ENCODE measurements around the gene ART5. TPM values are rescaled to one million over a fixed set of nuclear protein-coding genes. Genes with fewer than 3 reads are reported as not detected.

ART5 gene
- total and polyA plus RNA-seq, 2 donors (not counting 1 experiment from before 2014, with no cell fraction given): 0.50 TPM; not detected in 1

DNA sequence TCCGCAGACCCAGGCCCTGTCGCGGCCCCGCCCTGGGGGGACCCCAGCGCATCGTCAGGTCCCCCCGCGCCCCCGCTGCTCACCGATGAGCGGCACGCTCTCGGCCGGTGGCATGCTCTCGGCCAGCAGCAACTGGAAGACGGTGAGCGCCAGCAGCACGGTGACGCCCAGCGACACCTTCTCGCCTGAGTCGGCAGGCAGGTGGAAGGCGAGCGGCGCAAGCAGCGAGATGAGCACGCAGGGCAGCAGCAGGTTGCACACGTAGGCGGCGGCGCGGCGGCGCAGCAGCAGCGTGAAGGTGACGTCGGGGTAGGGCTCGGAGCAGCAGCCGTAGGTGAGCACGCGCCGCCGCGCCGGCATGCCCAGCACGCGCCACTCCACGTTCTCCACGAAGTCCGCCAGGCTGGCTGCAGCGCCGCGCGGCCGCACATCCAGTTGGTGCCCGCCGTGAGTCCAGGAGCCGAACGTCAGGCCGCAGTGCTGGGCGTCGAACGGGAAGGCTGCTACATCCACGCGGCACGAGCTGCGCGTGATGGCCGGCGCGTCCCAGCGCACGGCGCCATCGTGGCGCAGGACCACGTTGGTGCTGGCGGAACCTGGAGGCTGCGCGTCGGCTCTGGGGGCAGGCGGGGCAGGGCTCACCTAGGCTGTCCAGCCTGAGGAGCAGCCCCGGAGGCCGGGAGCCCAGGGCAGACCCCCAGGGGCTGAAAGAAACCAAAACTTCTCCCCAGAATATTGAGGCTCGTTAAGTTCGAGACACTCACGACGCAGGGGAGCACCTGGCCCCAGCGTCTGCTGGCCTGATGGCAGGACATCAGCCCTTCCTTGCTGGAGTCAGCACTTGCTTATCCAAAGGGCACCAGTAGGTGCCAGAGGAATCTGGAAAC lies 25.6 kb upstream of the ART5 start:
- H3K9me3 ChIP-seq (ENCODE audit: control insufficient read depth, insufficient read depth, low read depth, low read length): no peaks in the 10 kb centered on the region
- H3K79me2 ChIP-seq (ENCODE audit: control insufficient read depth, insufficient read depth, low read length): no peaks in the 10 kb centered on the region
- no peaks in the 10 kb centered on the region for H3K4me1 ChIP-seq (ENCODE audit: control insufficient read depth, extremely low read depth, insufficient read depth, low read length)
- H3K36me3 ChIP-seq (ENCODE audit: control insufficient read depth, insufficient read depth, low read length): peaks cover 17% of the 10 kb centered on the region
- TF ChIP-seq, protein P1, sequence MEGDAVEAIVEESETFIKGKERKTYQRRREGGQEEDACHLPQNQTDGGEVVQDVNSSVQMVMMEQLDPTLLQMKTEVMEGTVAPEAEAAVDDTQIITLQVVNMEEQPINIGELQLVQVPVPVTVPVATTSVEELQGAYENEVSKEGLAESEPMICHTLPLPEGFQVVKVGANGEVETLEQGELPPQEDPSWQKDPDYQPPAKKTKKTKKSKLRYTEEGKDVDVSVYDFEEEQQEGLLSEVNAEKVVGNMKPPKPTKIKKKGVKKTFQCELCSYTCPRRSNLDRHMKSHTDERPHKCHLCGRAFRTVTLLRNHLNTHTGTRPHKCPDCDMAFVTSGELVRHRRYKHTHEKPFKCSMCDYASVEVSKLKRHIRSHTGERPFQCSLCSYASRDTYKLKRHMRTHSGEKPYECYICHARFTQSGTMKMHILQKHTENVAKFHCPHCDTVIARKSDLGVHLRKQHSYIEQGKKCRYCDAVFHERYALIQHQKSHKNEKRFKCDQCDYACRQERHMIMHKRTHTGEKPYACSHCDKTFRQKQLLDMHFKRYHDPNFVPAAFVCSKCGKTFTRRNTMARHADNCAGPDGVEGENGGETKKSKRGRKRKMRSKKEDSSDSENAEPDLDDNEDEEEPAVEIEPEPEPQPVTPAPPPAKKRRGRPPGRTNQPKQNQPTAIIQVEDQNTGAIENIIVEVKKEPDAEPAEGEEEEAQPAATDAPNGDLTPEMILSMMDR (conservative IDR thresholded peaks at IDR 0.05 in 1 of 2, IDR thresholded peaks at IDR 0.05 in 1 of 2; ENCODE audit: low read depth in 1 of 2, low read length in 2 of 2): no peak
- TF ChIP-seq EZH2 (IDR thresholded peaks at IDR 0.05; ENCODE audit: low read length, missing control alignments): no peak
- H2AFZ ChIP-seq (ENCODE audit: low read length): no peak overlapping the region
- no peak overlapping the region for H3K9ac ChIP-seq (ENCODE audit: insufficient read depth, low read length)
- no peaks in the 10 kb centered on the region for H4K20me1 ChIP-seq (ENCODE audit: control insufficient read depth, extremely low read depth, insufficient read depth, low read length)
- H3K4me2 ChIP-seq (ENCODE audit: extremely low read depth, insufficient read depth, low read length): no peak overlapping the region
- DNase-seq (ENCODE audit: low read depth in 2 of 2): no peak
- no peak overlapping the region for H3K27ac ChIP-seq (ENCODE audit: insufficient read depth, low read length)
- H3K4me3 ChIP-seq (replicated peaks in 1 of 4; ENCODE audit: control extremely low read depth in 1 of 4, insufficient read depth in 1 of 4, low read depth in 3 of 4, low read length in 4 of 4): no peak overlapping the region
- H3K27me3 ChIP-seq (ENCODE audit: control insufficient read depth, insufficient read depth, low read length): no peaks in the 10 kb centered on the region

DNA sequence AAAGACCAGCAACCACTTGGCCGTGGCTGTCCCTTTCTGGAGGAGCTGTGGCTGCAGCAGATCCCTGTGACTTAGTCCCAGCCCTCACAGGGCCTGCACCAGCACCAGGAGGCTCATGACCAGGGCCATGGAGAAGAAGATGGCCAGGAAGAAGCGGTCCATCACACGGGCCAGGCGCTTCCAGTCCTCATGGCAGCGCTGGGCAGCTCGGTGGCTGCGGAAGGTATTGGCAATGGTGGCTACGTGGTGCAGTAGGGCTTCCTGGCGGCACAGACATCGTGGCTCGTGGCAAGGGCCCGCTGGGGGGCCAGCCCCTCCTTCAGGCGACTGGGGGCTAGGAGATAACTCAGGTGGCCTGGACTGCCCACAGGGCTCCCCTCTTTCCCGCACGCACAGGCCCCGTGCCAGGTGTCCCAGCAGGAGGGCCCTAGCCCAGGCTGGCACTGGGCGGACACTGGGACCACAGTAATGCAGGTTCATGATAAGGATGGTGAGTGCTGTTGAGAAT lies 24.3 kb upstream of the ART5 start:
- no peak overlapping the region for H3K27ac ChIP-seq (ENCODE audit: insufficient read depth, low read length)
- no peaks in the 10 kb centered on the region for H3K9me3 ChIP-seq (ENCODE audit: control insufficient read depth, insufficient read depth, low read depth, low read length)
- no peak for DNase-seq (ENCODE audit: low read depth in 2 of 2)
- no peaks in the 10 kb centered on the region for H4K20me1 ChIP-seq (ENCODE audit: control insufficient read depth, extremely low read depth, insufficient read depth, low read length)
- H3K9ac ChIP-seq (ENCODE audit: insufficient read depth, low read length): no peak overlapping the region
- TF ChIP-seq EZH2 (IDR thresholded peaks at IDR 0.05; ENCODE audit: low read length, missing control alignments): no peak
- TF ChIP-seq, protein P1 (conservative IDR thresholded peaks at IDR 0.05 in 1 of 2, IDR thresholded peaks at IDR 0.05 in 1 of 2; ENCODE audit: low read depth in 1 of 2, low read length in 2 of 2): no peak
- H3K27me3 ChIP-seq (ENCODE audit: control insufficient read depth, insufficient read depth, low read length): no peaks in the 10 kb centered on the region
- peaks cover 9% of the 10 kb centered on the region for H3K36me3 ChIP-seq (ENCODE audit: control insufficient read depth, insufficient read depth, low read length)
- no peak overlapping the region for H2AFZ ChIP-seq (ENCODE audit: low read length)
- no peak overlapping the region for H3K4me3 ChIP-seq (replicated peaks in 1 of 4; ENCODE audit: control extremely low read depth in 1 of 4, insufficient read depth in 1 of 4, low read depth in 3 of 4, low read length in 4 of 4)
- no peaks in the 10 kb centered on the region for H3K4me1 ChIP-seq (ENCODE audit: control insufficient read depth, extremely low read depth, insufficient read depth, low read length)
- H3K4me2 ChIP-seq (ENCODE audit: extremely low read depth, insufficient read depth, low read length): no peak overlapping the region
- H3K79me2 ChIP-seq (ENCODE audit: control insufficient read depth, insufficient read depth, low read length): no peaks in the 10 kb centered on the region

DNA sequence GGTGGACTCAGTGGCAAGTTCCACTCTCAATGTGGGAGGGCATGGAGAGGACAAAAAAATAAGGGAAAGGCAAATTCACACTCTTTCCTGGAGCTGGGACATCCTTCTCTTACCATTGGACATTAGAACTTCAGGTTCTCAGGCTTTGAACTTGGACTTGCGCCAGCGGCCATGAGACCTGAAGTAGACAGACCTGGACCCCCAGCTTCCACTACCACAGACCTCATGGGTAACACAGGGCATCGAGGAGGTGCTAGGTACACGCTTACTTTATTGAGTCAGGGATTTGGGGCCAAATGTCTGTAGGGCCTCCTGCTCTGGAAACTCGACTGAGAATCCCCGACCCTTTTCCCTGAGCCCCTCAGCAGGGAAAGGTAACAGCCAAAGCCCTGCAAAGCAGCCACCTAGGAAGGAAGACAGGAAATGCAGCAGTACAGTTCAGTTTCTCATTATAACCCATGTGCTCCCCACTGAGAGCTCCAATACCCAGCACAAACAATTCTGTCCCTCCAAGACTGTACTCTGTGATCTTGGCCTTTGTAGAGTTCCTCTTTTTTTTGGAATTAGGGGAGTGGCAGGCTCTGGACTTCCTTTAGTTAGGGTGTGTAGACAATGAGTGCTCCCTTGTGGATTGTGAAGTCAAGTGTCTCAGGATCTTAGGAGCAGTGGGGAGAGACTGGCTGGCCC lies 23.7 kb upstream of the ART5 start:
- DNase-seq (ENCODE audit: low read depth in 2 of 2): no peak
- H4K20me1 ChIP-seq (ENCODE audit: control insufficient read depth, extremely low read depth, insufficient read depth, low read length): no peaks in the 10 kb centered on the region
- no peak overlapping the region for H2AFZ ChIP-seq (ENCODE audit: low read length)
- H3K4me1 ChIP-seq (ENCODE audit: control insufficient read depth, extremely low read depth, insufficient read depth, low read length): no peaks in the 10 kb centered on the region
- no peak overlapping the region for H3K27ac ChIP-seq (ENCODE audit: insufficient read depth, low read length)
- H3K4me2 ChIP-seq (ENCODE audit: extremely low read depth, insufficient read depth, low read length): no peak overlapping the region
- TF ChIP-seq EZH2 (IDR thresholded peaks at IDR 0.05; ENCODE audit: low read length, missing control alignments): no peak
- TF ChIP-seq, protein P1 (conservative IDR thresholded peaks at IDR 0.05 in 1 of 2, IDR thresholded peaks at IDR 0.05 in 1 of 2; ENCODE audit: low read depth in 1 of 2, low read length in 2 of 2): no peak
- H3K9me3 ChIP-seq (ENCODE audit: control insufficient read depth, insufficient read depth, low read depth, low read length): no peaks in the 10 kb centered on the region
- no peaks in the 10 kb centered on the region for H3K79me2 ChIP-seq (ENCODE audit: control insufficient read depth, insufficient read depth, low read length)
- no peak overlapping the region for H3K9ac ChIP-seq (ENCODE audit: insufficient read depth, low read length)
- no peak overlapping the region for H3K4me3 ChIP-seq (replicated peaks in 1 of 4; ENCODE audit: control extremely low read depth in 1 of 4, insufficient read depth in 1 of 4, low read depth in 3 of 4, low read length in 4 of 4)
- H3K27me3 ChIP-seq (ENCODE audit: control insufficient read depth, insufficient read depth, low read length): no peaks in the 10 kb centered on the region
- H3K36me3 ChIP-seq (ENCODE audit: control insufficient read depth, insufficient read depth, low read length): peaks cover 9% of the 10 kb centered on the region

Data from fibroblast of lung (primary cell).